Mucosa of gallbladder (tissue), 1 donor: ENCODE data around the gene SGK1. TPM values are rescaled to one million over a fixed set of nuclear protein-coding genes. Genes with fewer than 3 reads are reported as not detected.

Experiments used
- DNase-seq: peaks from one replicate; pipeline ENCODE4 v3.0.0-alpha.2; 2020; ENCODE audit warnings: low spot score
- total RNA-seq: library from RNA; stranded (reverse); gene quantifications from one replicate; pipeline ENCODE4 v1.2.1, GENCODE V29; 2021
- donor health status: DM: no; HTN: no; CAD: no.

Gene SGK1
- 220 TPM for total RNA-seq

DNA sequence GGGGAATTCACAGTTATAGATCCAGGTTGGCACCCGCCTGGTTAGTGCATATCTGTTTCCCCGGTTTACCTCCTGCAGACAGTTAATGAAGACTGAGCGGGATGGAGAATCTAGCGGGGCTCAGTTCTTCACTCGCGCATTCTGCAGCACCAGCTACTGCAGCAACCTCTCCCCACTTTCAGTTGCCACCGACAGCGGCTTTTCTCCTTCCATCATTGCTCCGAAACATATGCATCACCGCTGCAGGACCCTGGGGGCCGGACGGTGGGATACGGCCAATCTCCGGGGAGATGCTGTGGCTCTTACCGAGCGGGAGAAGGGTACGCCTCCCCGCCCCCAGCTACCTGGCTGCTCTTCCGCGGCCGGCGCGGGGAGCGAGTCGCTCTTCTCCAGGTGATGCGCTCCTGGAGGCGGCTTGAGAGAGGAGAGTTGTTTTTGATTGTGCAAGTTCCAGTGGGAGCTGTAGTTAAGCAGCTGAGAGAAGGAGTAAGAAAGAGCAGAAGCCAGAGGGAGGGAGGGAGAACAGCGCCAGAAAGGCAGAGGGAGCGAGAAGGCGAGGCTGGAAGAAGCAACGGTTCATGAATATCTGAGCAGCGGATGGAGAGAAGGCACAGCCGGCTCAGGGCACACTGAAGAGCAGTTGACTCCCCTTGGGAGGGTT, at the start of gene SGK1:
SGK1 (minus strand) TSS at position 642 of the 661 bp plus-strand sequence. CDS start 652 bp downstream, outside the sequence.
- no peak for DNase-seq

DNA sequence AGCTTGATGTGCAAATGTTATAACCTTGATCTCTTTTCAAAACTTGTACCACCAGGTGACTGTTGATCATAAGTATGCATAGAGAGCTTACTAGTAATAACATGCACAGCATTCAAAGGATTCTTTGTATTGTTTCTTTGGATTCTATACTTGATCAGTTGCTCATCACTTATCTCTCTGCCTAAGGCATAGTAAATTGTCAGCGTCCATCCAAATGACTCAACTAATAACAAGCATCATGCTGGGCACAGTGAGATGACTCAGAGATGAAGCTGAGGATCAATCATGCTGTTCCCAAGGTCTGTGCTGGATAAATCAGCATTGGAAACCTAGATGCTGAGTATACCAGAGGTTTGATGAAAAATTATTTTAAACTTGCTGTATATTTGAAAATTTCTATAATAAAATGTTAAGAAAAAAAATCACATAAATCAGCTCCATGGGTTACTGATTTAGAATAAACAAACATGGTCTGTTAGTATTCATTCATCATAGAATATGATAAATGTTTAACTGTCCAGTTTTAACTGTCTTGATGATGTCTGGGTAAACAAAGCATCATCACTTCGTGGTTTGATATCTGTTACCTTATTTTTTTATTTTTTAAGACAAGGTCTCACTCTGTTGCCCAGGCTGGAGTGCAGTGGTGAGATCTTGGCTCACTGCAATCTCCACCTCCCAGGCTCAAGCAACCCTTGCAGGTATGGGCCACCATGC, 45.6 kb upstream of the SGK1 start:
- DNase-seq: no peak

DNA sequence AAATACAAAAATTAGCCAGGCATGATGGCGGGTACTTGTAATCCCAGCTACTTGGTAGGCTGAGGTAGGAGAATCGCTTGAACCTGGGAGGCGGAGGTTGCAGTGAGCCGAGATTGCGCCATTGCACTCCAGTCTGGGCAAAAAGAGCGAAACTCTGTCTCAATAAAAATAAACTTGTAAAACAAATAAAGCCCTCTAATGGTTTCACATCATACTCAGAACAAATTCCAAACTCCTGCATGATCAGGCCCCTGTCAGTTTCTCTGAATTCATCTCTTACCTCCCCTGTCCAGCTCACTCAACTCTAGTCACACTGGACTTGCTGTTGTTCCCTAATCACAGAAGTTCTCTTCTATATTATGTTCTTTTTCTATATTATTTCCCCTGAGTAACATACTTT, 43.1 kb upstream of the SGK1 start:
- DNase-seq: no peak

DNA sequence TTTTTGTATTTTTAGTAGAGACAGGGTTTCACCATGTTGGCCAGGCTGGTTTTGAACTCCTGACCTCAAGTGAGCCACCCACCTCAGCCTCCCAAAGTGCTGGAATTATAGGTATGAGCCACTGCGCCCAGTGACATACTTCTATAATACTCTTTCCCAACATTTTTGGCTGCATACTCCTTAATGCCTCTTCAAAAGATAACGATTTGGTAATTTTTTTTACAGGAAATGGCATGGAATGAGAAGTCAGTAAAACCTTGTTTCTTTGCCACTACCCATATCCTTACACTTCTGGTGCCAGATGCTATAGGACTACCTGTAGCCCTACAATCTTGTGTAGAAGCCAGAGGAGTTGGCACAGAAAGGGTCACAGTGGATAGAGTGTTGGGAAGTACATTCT, 41.4 kb upstream of the SGK1 start:
- DNase-seq: no peak

DNA sequence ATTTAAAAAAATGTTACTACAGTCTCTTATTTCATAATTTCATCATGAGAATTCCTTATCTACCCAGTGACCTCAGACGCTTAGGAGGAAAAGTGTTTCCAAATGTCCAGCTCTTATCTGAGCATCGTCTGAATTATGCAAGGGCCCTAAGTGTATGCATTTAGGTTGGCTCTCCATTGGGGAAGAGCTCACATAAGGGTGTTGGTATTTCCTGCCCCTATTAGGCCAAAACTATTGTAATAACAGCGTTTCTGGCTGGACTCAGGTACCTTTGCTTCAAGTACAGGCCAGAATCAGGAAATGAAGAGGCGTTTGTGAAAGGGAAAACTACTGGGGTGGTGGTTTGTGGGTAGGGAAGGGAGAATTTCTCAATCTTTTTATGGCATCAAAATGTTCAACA, 40.4 kb upstream of the SGK1 start:
- DNase-seq: no peak

DNA sequence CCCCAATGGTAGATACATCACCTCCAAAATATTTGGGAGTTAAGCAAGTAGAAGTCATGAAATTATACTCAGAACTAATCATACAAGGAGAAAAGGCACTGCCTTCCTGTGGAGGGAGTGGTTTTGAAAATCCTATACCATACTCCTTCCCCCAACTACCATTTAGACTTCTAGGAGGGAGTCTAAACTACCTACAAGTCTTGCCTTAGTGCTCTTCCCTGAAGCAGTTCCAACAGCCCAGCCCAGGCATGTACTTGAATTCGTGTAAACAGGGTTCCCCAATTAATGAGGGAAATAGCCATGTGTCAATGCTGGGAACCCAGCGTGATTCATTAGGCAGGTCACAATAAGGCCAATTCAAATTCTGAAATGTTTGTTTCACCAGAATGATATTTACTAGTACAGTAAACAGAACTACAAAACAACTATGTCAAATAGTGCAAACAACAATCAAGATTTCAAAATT, 39.1 kb upstream of the SGK1 start:
- no peak for DNase-seq

DNA sequence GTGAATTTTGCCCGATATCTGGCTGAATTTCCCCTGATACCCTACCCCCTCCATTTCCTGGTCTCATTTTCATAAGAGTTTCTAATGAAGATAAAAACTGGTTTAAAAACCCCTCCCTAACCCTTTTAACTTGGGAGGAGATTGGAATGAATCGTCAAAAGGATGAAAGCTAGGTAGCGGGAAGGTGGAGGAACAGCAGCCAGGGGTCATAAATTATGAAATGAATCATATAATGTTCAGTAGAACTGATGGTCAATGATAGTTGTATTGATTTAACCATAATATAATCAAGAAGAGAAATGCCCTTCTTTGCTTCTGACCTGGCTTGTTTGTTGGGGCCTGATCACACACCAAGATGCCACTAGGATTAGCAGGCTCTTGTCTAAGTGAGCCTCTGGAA, 38.5 kb upstream of the SGK1 start:
- no peak for DNase-seq

DNA sequence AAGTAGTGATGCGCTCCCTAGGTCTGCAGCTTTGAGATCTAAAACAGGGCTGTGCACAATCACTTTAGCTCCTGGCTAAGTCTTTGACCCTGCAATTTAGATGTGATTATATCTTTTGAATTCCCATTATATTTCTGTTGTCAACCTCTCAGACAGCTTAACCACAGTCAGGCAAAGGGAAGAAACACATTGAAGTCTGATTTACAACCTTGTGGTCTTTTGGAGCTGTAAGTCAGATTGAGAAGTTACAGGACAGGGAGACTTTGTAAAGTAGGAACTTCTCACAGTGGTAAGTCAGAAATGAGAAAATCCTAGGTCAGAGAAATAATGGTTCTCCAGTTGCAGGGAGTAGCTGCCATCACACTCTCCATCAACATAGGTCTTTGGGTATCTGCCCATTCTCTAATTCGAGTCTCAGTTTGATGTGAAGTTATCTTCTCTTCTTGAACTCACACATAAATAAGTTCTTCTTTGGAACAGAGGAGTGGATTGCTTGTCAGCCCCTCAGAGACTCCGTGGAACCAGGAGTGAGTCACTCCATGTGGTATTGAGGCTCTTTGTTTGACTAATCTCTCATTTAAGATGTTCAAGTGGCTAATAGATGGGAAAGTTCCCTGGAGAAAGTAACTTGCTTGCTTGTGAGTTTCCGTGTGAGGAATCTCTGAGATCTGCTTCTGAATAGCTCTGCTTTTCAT, 35.0 kb upstream of the SGK1 start:
- DNase-seq: no peak

DNA sequence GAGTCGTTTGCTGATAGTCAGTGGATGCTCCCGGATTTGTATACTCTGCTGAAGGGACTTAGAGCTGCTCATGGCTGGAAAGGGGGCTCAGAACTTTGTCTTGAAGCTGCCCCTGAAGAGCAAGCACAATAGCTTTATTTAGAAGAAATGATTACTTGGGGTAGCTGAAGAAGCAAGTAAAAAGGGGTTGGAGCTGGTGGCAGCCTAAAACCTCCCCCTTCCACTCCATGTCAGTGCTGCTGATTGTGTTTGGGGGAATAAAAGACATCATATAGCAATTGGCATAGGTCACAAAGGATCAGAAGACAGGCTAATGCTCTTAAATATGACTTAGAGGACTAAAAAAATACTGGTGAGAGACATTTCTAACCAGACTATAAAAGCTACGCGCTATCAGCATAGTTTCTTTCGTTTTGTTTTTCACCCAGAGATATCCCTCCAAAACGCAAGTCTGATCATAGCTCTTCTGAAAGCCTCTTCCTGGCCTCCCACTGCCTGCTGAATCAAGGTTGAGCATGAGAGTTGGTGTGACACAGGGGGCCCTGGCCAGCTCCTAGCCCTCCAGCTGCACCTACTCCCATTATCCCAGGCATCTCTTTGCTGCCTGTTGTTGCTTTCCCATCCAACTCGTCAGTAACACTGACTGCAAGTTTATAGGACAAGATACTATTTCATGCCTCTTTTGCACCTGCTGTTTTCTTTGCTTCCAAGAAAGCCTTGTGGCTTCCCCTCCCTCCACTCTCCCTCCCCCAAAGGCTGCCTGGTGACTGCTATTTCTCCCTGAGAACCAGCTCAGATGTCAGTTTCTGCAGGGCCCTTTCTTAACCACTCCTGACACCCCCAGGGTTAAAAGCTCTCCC, 33.9 kb upstream of the SGK1 start:
- DNase-seq: no peak

DNA sequence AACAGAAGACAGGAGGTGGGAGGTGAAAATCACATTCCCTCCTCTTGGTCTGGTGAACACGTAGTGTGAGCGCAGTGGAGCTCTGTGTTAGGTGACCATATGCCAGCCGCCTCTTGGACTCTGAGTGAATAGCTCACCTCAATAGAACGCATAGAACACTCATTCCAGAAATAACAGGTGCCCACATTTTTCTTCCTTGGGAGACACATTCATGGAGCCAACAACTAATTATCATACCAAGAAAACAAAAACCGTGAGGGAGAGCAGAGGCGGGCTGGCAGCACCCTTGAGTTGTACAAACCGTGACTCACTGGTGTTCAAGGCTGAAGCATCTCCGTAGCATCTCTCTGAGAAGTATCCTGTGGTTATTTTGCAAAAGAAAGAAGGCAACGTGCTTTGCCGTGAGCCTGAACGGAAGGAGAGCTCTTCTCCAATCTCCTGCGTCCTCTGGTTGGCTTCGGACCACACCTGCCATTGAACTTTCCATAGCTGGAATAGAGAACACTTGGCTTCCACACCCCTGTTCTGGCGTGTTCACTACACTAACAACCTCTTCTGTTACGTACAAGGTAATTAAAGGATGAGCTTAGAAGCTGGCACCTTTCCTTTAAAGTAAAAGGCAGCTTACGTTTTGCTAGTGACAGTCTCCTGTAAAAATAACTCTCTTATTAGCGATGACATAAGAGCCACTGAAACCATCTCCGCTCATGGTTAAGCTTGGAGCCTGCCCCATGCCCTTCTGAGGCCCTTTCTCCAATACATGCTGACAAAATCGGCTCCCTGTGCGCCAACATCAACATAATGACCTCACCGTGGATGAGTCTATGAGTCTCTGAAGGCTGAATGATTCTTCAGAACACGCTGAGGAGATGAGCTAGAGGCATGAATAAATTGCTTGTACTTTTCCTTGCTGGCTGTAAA, 30.2 kb upstream of the SGK1 start:
- no peak for DNase-seq

DNA sequence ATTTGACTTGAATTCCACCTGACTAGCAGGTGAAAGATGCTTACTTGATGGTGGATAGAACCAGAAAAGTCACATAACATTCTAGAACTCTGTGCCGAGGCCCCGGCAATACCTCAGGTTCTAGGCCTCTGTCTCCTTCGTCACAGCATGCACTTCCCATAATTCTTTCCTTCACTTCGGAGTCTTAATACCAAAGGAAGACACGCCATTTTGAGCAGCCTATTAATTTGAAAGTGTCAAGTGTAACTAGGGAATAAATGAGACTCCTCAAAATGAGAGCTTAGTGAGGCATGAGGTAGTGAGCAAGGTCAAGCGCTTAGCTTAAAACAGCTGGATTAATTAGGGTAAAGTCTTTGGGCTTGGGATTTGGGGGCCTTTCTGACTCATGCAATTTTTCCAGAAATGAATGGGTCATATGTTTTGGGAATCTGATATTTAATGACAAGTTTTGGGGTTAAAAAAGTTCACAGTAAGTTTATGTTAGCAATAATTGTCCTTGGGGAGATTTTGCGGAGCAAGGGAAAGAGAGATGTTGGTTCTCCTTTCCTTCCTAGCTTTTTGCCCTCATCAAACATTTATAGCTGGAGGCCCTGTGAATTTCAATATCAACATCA, 29.1 kb upstream of the SGK1 start:
- DNase-seq: no peak

DNA sequence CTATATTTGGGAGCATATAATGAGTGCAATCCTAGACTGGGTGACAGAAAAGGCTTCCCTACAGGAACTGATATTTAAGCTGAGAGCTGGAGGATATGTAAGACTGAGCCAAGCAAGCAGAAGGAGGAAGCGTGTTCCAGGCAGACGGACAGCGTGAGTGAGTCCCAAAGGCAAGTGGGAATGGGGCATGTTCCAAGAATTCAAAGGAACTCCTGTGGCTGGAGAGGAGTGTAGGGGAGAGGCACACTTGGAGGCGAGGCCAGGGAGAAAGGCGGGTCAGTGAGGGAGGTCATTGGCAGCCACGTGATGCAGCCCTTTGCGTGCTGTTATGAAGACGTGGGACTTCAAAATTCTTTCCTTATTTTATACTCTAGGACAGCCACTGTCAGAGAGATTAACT, 27.9 kb upstream of the SGK1 start:
- DNase-seq: no peak

DNA sequence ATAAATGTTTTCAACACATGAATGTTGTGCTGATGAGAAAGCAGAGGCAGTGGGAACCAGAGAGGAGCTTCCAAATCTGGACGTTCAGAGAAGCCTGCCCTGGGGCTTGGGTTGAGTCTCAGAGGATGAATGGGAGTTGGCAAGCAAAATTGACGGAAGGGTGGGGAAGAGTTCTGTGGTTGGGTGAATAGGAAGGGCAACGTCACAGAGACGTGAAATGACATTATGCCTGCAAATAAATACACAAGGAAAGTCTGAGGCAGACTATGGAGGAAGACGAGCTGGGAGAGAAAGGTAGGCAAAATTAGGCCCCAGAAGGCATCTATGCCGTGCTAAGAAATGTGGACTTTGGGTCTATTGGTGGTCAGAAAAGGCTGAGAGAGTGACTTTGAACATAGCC, 25.2 kb upstream of the SGK1 start:
- DNase-seq: no peak

DNA sequence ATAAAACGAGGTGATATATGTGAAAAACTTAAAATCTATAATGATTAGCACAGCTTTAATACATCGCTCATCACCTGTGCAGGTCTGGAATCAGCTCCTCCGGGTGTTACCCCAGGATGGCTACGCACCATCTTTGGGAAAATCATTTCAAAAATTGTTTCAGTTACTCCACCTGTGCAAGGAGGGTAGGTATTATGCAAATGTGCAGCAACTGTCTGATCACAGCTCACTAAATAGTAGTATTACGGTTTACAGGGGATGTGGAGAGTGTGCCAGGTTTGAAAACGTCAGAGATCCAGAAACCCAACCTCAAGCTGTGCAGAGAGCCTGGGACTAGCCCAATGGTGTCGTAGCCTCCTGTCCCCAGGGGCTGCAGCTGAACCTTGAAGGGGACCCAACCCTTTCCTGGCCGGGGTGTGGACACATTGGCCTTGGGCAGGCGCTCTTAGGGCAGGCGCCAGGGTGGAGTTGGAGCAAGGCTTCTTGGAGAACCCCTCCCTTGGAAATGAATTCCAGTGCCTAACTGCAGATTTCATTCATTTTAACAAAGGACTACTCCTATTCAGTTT, 24.2 kb upstream of the SGK1 start:
- no peak for DNase-seq

DNA sequence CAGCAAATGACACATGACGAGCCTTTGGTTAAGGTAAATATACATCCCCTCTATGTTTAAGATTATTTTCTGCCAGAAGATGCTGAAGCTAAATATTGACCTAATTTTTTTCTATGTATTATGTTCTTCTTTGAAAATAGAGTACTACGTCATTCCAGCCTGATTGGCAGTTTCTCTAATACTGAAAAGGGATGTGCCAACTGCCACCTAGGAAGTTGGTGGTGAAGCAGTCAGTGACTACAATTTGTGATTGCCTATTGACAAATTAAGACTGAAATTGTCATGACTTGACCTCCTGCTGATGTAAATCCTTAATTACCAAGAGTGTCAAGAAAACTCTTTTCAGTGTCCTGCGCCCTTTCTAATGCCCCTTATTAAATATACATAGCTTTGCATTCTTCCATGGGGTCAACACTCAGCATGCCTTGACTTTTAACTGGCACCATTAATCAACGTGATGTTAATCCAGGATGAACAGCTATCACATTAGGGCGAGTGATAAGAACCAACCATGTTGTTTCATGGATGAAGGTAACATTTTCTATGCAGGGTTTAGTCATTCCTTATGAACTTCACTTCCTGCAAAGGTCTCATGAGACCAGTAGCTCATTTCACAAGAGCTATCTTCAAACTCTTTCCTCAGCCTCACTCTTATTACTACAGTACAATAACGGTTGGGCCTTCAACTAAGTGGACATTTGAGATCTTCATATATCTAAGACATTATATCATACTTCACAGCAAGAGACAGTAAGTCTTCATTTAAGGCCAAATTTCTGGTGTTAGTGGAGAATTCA, 22.5 kb upstream of the SGK1 start:
- DNase-seq: no peak

DNA sequence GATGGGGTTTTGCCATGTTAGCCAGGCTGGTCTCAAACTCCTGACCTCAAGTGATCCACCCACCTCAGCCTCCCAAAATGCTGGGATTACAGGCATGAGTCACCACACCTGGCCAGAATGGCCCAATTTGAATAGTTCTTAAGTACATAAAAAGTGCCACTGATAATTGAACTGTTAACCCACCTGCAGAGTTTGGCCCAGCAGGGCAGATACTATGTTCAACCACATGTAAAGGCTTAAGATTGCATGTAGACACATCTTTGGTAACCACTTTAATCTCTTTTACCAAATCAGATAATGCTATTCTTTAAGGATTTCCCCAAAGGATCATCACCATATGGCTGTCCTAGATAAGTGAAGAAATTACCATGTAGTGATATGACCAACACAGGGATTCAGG, 21.3 kb upstream of the SGK1 start:
- DNase-seq: no peak

DNA sequence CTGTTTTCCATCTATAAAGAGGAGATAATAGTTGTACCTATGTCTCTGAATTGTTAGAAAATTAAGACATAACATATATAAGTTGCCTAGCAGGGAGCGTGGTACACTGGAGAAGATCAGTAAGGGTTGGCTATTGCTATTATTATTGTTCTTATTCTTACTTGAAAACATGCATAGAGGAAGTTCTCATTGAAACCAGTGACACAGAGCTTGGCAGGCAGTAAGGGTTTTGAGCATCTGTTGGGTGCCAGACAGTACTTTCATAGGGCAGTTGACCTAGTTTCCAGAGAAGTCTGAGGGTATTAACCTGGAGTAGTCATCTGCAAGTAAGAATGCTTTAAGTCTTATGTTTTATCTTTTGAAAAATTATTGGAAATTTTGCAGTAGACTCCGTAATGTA, 13.3 kb upstream of the SGK1 start:
- no peak for DNase-seq

DNA sequence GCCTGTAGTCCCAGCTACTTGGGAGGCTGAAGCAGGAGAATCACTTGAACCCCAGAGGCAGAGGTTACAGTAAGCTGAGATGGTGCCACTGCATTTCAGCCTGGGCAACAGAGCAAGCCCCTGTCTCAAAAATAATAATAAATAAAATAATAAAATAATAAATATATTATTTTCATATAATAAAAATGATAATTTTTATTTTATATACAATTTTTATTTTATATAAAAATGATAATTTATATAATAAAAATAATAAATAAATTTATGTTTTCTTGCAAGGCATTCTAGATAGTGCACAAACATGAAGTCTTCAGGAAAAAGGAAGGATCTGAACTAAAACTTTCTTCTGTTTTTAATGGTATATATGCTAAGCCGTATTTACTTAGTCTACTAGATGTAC, 12.6 kb upstream of the SGK1 start:
- DNase-seq: no peak

DNA sequence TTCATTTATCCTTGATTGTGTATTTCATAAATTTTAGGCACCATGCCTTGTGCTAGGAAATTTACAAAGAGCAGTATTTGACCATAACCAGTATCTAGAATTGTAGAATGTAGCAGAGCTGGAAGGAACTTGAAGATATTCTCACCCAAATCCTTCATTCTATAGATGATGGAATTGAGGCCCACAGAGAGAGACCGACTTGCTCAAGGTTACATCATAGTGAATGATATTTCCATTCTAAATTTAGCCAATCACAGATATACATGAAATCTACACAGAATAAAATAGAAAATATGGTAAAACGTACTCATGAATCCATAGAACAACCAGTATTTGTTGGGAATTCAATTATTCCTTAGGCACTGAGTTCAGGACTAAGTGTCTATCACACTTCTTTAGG, 10.9 kb upstream of the SGK1 start:
- DNase-seq: no peak
